H1 (cell line): Measurements from ENCODE around the gene BAX. TPM values are rescaled to one million over a fixed set of nuclear protein-coding genes. Genes with fewer than 3 reads are reported as not detected.

ENCODE experiments used
- CTCF ChIA-PET: fragments of 300-600 bp; sonication (Branson Sonifier 250); formaldehyde crosslinking; loops from one replicate; lab custom pipeline; 2021; ENCODE audit not compliant: partially characterized antibody; lab: Charles Lee
- POLR2A ChIA-PET: fragments of 300-600 bp; sonication (Branson Sonifier 250); formaldehyde crosslinking; loops from one replicate; lab custom pipeline; 2021; ENCODE audit warnings: inconsistent platforms; ENCODE audit not compliant: partially characterized antibody; lab: Charles Lee
- DNase-seq, 2 experiments: peaks; one replicate each; pipeline versions ENCODE4 v3.0.0 to v3.0.0-alpha.2; 2010 to 2022; ENCODE audit warnings: low spot score in 2 of 2, low read depth in 1 of 2, mixed read lengths in 1 of 2
- FAIRE-seq: peaks from 2 replicates; lab custom pipeline; 2011; peaks lifted over from hg19 to GRCh38; lab: Jason Lieb, UNC
- H2AFZ ChIP-seq: 2 replicates; pipeline ENCODE4 v1.8.1; 2012; ENCODE audit warnings: low read length, inconsistent platforms
- H2AK5ac ChIP-seq: 2 replicates; pipeline ENCODE4 v1.6.1; 2013; ENCODE audit warnings: low read depth, low read length
- H2BK120ac ChIP-seq: replicated peaks from 2 replicates; pipeline ENCODE3; 2013; ENCODE audit warnings: low read depth, low read length, inconsistent platforms
- H2BK12ac ChIP-seq: 2 replicates; pipeline ENCODE4 v1.6.1; 2013; ENCODE audit warnings: low read depth, low read length
- H2BK15ac ChIP-seq: 2 replicates; pipeline ENCODE4 v1.6.1; 2013; ENCODE audit warnings: low read length
- H2BK20ac ChIP-seq: 2 replicates; pipeline ENCODE4 v1.6.1; 2013; ENCODE audit warnings: low read length
- H2BK5ac ChIP-seq: 2 replicates; pipeline ENCODE4 v1.6.1; 2013; ENCODE audit warnings: low read depth, low read length
- H3K14ac ChIP-seq: 2 replicates; pipeline ENCODE4 v1.6.1; 2013; ENCODE audit warnings: inconsistent platforms; ENCODE audit not compliant: insufficient read length
- H3K18ac ChIP-seq: 2 replicates; pipeline ENCODE4 v1.6.1; 2013; ENCODE audit warnings: low read length; ENCODE audit errors: extremely low read depth
- H3K23ac ChIP-seq: 2 replicates; pipeline ENCODE4 v1.6.1; 2013; ENCODE audit warnings: inconsistent platforms; ENCODE audit not compliant: insufficient read length
- H3K23me2 ChIP-seq: 2 replicates; pipeline ENCODE4 v1.6.1; 2013; ENCODE audit warnings: low read depth, low read length
- H3K27ac ChIP-seq: 2 replicates; pipeline ENCODE4 v1.6.1; 2011; ENCODE audit warnings: low read depth, low read length, inconsistent platforms
- H3K27me3 ChIP-seq, 4 experiments: replicated peaks in 1 of 4; 1 replicate in 1 of 4; 2 replicates in 3 of 4; pipeline versions ENCODE4 v1.6.1 to v1.8.1; 2011 to 2013; ENCODE audit warnings: low read length in 3 of 4, mild to moderate bottlenecking in 3 of 4, inconsistent platforms in 2 of 4, mixed read lengths in 2 of 4, moderate library complexity in 1 of 4; ENCODE audit not compliant: control insufficient read depth in 3 of 4, insufficient read depth in 3 of 4; ENCODE audit errors: extremely low read depth in 1 of 4
- H3K36me3 ChIP-seq, 4 experiments: 2 replicates each; pipeline versions ENCODE4 v1.6.1 to v1.8.1; 2011 to 2013; ENCODE audit warnings: mild to moderate bottlenecking in 4 of 4, low read length in 3 of 4, moderate library complexity in 2 of 4, control low read depth in 1 of 4, inconsistent platforms in 1 of 4; ENCODE audit not compliant: insufficient read depth in 4 of 4, control insufficient read depth in 2 of 4
- H3K4ac ChIP-seq: replicated peaks from 2 replicates; pipeline ENCODE3; 2013; ENCODE audit warnings: low read length, low read depth, mixed read lengths, inconsistent platforms; ENCODE audit not compliant: insufficient read length
- H3K4me1 ChIP-seq, 4 experiments: replicated peaks in 1 of 4; 1 replicate in 1 of 4; 2 replicates in 3 of 4; pipeline versions ENCODE4 v1.6.1 to v1.8.1; 2011 to 2013; ENCODE audit warnings: low read length in 3 of 4, inconsistent platforms in 2 of 4, mixed read lengths in 1 of 4; ENCODE audit not compliant: insufficient read depth in 4 of 4, control insufficient read depth in 3 of 4
- H3K4me2 ChIP-seq, 2 experiments: 2 replicates each; pipeline versions ENCODE4 v1.6.1 to v1.8.1; 2011 to 2013; ENCODE audit warnings: low read depth in 2 of 2, low read length in 2 of 2, control low read depth in 1 of 2, inconsistent platforms in 1 of 2, mild to moderate bottlenecking in 1 of 2; ENCODE audit not compliant: insufficient read depth in 1 of 2
- H3K4me3 ChIP-seq, 4 experiments: fragments of 200-600, 300-600 bp in 1 of 4; sonication (generic), shearing (Covaris generic), sonication (Bioruptor Twin) in 1 of 4; 2 replicates each; pipeline versions ENCODE4 v1.5.1 to v1.8.1; 2011 to 2016; ENCODE audit warnings: low read length in 4 of 4, low read depth in 3 of 4, control low read depth in 2 of 4, inconsistent platforms in 2 of 4, mild to moderate bottlenecking in 2 of 4, mixed read lengths in 1 of 4, moderate library complexity in 1 of 4; ENCODE audit not compliant: insufficient read depth in 2 of 4; ENCODE audit errors: extremely low read depth in 1 of 4
- H3K56ac ChIP-seq: replicated peaks from 2 replicates; pipeline ENCODE3; 2013; ENCODE audit warnings: low read depth, mild to moderate bottlenecking, mixed read lengths, low read length, inconsistent platforms; ENCODE audit not compliant: insufficient read length
- H3K79me1 ChIP-seq: 2 replicates; pipeline ENCODE4 v1.6.1; 2013; ENCODE audit warnings: low read depth, low read length, control low read depth
- H3K79me2 ChIP-seq, 2 experiments: 2 replicates each; pipeline versions ENCODE4 v1.6.1 to v1.8.1; 2012 to 2013; ENCODE audit warnings: low read length in 2 of 2, mild to moderate bottlenecking in 2 of 2, inconsistent platforms in 1 of 2; ENCODE audit not compliant: insufficient read depth in 2 of 2, control insufficient read depth in 1 of 2
- H3K9ac ChIP-seq, 4 experiments: replicated peaks in 1 of 4; 1 replicate in 1 of 4; 2 replicates in 3 of 4; pipeline versions ENCODE4 v1.6.1 to v1.8.1; 2011 to 2013; ENCODE audit warnings: low read depth in 3 of 4, low read length in 3 of 4, control low read depth in 2 of 4, mild to moderate bottlenecking in 2 of 4, moderate library complexity in 2 of 4, inconsistent platforms in 1 of 4; ENCODE audit errors: extremely low read depth in 1 of 4
- H3K9me3 ChIP-seq, 2 experiments: 2 replicates each; pipeline versions ENCODE4 v1.6.1 to v1.8.1; 2012 to 2013; ENCODE audit warnings: mild to moderate bottlenecking in 2 of 2, moderate library complexity in 2 of 2, control low read depth in 1 of 2, inconsistent platforms in 1 of 2, low read depth in 1 of 2, low read length in 1 of 2, mixed read lengths in 1 of 2; ENCODE audit not compliant: insufficient read depth in 2 of 2
- H4K20me1 ChIP-seq, 2 experiments: replicated peaks in 1 of 2; 2 replicates each; pipeline versions ENCODE3 to v1.8.1; 2011 to 2013; ENCODE audit warnings: inconsistent platforms in 2 of 2, low read length in 2 of 2, mild to moderate bottlenecking in 1 of 2; ENCODE audit not compliant: insufficient read depth in 2 of 2, control insufficient read depth in 1 of 2
- H4K5ac ChIP-seq: 2 replicates; pipeline ENCODE4 v1.6.1; 2013; ENCODE audit warnings: low read length, low read depth, mixed read lengths, inconsistent platforms; ENCODE audit not compliant: insufficient read length
- H4K8ac ChIP-seq: 2 replicates; pipeline ENCODE4 v1.8.0; 2013; ENCODE audit warnings: mild to moderate bottlenecking, moderate library complexity, low read length, inconsistent platforms; ENCODE audit not compliant: insufficient read depth; ENCODE audit errors: extremely low read depth
- H4K91ac ChIP-seq: replicated peaks from 2 replicates; pipeline ENCODE3; 2013; ENCODE audit warnings: low read length, mixed read lengths, inconsistent platforms; ENCODE audit not compliant: insufficient read length
- BRCA1 ChIP-seq: IDR thresholded peaks from 2 replicates; pipeline ENCODE4 v1.6.1; 2012; ENCODE audit warnings: low read depth, low read length, improper control_type of control experiment
- POLR2AphosphoS5 ChIP-seq: IDR thresholded peaks from 2 replicates; pipeline ENCODE4 v1.6.1; 2011; ENCODE audit warnings: low read depth, low read length
- WGBS, 2 experiments: shearing (Covaris generic) in 1 of 2; methylation state at CpG; one replicate each; pipeline versions ENCODE4 v1.1.6 to v1.1.7; 2013 to 2015; ENCODE audit warnings: low lambda C conversion rate in 2 of 2, mixed read lengths in 2 of 2, inconsistent platforms in 1 of 2, low coverage in 1 of 2, missing lambda C conversion rate in 1 of 2; ENCODE audit not compliant: insufficient replicate concordance in 2 of 2, insufficient coverage in 1 of 2, insufficient read length in 1 of 2; ENCODE audit errors: extremely low coverage in 1 of 2, missing lambda C conversion rate in 1 of 2; 5-methylcytosine and 5-hydroxymethylcytosine counted together
- polyA plus RNA-seq, 7 experiments: library from polyadenylated mRNA; depleted of rRNA in 3 of 7; stranded (reverse) in 5 of 7; unstranded in 2 of 7; fragments of >200 nt in 5 of 7; fragments of 200-250 nt in 2 of 7; gene quantifications; 1 replicate in 5 of 7; 2 replicates in 1 of 7; 4 replicates in 1 of 7; pipeline versions ENCODE4 v1.2.1 to v1.2.3, GENCODE V29; 2011 to 2013; ENCODE audit warnings: missing spikeins in 2 of 7, mixed read lengths in 2 of 7
- total RNA-seq: library from RNA; stranded (reverse); fragmentation: NEBNext Ultra II Directional; extraction: Animal tissue kit (Norgen Biotek cat#: 25700); gene quantifications from 2 replicates; pipeline ENCODE4 v1.2.1, GENCODE V29; 2021

Gene BAX
- total and polyA plus RNA-seq, 2 of the 8 experiments (the other 6 are each of a cell fraction or from before 2014, with no cell fraction given): 257 to 346 TPM

- DNase-seq (no peak), FAIRE-seq (no peak)
- no peak overlapping the region for H2BK5ac ChIP-seq
- H3K27ac ChIP-seq: no peak overlapping the region
- H3K4me1 ChIP-seq: peaks cover 4 to 27% (median 17%) of the 10 kb centered on the region in 4 experiments
- H3K56ac ChIP-seq: no peak overlapping the region
- no peak overlapping the region for H3K9ac ChIP-seq
- H4K20me1 ChIP-seq: peaks cover 2 to 9% of the 10 kb centered on the region in 2 experiments
- no peak overlapping the region for H3K18ac ChIP-seq
- H2BK15ac ChIP-seq: no peak overlapping the region
- H2AFZ ChIP-seq: no peak overlapping the region
- no peak overlapping the region for H4K8ac ChIP-seq
- H2BK12ac ChIP-seq: no peak overlapping the region
- peaks cover 9 to 23% (median 11%) of the 10 kb centered on the region in 4 experiments; a peak in 6 of 8 replicates for H3K36me3 ChIP-seq
- H3K23ac ChIP-seq: no peak overlapping the region
- no peak overlapping the region for H4K5ac ChIP-seq
- ChIA-PET CTCF (interaction anchor here (0.6 to 2.9 kb wide), 2 partner anchors 11 to 215 kb away, joined by 3 to 11 read pairs; no protein-coding TSS in a partner anchor), POLR2A (interaction anchor here (0.7 to 2.9 kb wide), 10 partner anchors 8 to 325 kb away, joined by 3 to 16 read pairs (median 4); partner anchors contain the start of gene DHDH)
- H3K4me2 ChIP-seq: no peak overlapping the region
- no peak overlapping the region for H2BK20ac ChIP-seq
- peaks cover 10% of the 10 kb centered on the region; the same call in 1 of the 2 replicates for H3K23me2 ChIP-seq
- H3K79me1 ChIP-seq: peaks cover 3% of the 10 kb centered on the region
- H2BK120ac ChIP-seq: no peak overlapping the region
- TF ChIP-seq POLR2AphosphoS5: peak; percentile 56; the same call in 1 of the 2 replicates
- TF ChIP-seq BRCA1: no peak
- H3K4me3 ChIP-seq: no peak overlapping the region
- H3K4ac ChIP-seq: no peak overlapping the region
- no peaks in the 10 kb centered on the region for H3K27me3 ChIP-seq
- no peak overlapping the region for H2AK5ac ChIP-seq
- H3K79me2 ChIP-seq: peaks cover 0 to 19% of the 10 kb centered on the region in 2 experiments; a peak in 2 of 4 replicates
- H4K91ac ChIP-seq: no peak overlapping the region
- H3K14ac ChIP-seq: no peak overlapping the region
- no peaks in the 10 kb centered on the region for H3K9me3 ChIP-seq
- WGBS, 2 experiments: 86% methylated on average over 11 of the region's 16 CpGs; no CpG with 5 or more reads in 1 of the 2 experiments
Measured at GRCh38 chr19:48959341-48960239, 4.9 kb downstream of the BAX start.
